ENCODE data around the gene MYCBP.
"Not testable (repeated sequence)": the region's sequence is repeated elsewhere in the genome, so short reads cannot be mapped to it uniquely, and the experiment has no call there.

Gene MYCBP

DNA sequence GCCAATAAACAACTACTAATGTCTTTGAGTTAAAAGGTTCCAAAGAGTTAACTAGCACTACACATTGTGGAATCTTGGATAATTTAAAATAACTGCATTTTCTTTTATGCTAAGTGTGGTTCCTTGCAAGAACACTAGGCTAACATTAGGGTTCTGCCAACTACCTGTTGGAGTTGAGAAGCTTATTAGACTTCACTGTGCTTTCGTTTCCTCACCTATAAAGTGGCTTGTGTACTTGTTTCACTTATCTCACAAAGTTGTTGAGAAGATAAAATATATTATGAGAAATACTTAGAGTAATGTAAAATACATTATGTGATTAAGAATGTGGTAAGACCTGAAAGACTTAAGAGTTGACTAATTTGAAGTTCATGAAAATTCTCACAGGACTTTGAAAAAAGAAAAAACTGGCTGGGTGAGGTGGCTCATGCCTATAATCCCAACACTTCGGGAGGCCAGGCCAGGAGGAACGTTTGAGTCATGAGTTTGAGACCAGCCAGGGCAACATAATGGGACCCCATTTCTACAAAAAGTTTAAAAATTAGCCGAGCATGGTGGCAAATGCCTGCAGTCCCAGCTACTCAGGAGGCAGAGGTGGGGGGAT is 7.9 kb downstream of the MYCBP start:
- DNase-seq: no peak

DNA sequence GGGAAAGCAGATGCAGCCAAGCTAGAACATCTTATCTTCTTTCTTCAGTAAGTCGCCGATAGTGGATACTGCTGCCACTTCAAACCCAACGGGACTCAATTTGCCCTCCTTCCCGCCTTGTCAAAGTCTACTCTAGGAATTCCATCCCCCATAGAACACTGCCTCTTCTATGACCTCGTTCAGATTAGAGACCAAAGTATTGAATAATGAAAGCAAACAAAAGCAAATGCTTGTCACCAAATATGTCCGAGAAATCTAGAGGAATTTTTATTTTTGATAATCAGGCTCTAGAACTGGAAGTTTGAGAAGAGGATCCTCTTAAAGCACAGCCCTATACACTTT is 12.7 kb downstream of the MYCBP start:
- no peak for DNase-seq

DNA sequence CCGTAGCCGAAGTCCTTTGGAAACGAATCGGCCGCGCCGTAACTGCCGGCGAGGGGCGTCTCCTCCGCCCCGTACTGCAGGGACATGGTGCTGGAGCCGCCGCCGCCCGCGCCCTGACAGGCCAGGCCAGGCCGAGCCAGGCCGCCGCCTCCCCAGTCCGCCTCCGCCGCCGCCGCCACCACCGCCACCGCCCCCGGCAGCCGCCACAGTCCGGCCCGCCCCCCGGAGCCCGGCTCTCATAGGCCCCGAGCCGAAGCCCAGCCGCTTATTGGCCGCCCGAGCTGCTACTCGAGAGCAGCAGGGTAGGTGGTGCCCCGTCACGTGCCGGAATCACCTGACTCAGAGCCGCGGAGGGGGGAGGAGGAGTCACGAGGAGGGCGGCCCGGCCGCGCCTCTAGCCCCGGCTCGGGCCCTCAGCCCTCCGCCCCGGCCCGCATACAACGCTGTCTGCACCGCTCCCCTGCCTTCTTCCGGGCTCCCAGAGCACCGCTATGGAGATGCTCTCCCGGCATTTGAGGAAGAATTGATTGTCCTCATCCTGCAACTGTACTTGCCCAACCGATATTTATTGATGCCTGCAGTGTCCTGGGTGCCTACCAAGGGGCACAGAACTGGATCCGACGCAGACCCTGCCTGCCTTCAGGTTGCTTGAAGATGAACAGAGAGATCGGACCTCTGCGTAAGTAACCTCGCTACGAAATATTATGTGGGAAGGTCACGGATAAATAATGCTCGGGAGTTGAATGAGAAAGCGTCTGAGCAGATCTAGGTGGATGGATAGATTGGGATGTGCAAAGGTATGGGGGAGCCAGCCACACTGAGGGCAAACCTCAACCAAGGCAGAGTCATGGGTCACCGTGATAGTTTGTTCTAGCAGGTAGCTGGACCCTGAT is 13.3 kb downstream of the MYCBP start, which contains the start of gene RRAGC:
TSS of gene RRAGC (minus strand) at position 212 of the 893 bp plus-strand sequence. CDS start at position 86, 126 bp downstream.
- peak; percentile 99 for DNase-seq

DNA sequence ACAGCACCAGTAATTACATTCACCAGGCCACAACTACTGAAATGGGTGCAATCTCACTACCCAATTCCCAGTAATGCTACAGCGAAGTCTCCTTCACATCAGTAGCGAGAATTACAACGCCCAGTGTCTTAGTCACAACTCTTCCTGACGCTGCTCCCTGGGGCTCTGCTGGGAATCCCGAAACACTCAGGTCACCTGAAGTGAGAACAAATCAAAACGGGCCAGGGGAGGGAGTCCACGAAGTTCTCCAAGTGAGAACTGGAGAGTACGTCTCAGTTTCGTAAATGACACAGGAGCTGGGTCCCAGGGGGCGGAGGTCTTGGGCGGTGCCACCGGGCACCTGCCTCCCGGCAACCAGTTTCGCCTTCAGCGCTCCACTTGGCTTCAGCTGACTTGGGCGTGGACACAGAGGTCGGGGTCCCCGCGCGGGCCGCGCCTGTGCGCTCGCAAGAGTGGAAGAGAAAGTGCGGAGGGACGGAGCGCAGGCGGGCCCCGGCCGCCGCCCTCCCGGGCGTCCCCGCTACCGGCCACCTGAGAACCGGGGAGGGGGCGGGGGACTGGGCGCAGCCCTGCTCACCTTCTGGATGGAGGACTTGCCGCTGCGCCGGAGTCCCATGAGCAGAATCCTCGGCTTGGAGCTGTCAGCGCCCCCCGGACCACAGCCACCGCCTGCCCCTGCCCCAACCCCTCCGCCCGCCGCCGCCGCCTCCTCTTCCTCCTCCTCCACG is 14.2 kb downstream of the MYCBP start:
- no peak for DNase-seq

DNA sequence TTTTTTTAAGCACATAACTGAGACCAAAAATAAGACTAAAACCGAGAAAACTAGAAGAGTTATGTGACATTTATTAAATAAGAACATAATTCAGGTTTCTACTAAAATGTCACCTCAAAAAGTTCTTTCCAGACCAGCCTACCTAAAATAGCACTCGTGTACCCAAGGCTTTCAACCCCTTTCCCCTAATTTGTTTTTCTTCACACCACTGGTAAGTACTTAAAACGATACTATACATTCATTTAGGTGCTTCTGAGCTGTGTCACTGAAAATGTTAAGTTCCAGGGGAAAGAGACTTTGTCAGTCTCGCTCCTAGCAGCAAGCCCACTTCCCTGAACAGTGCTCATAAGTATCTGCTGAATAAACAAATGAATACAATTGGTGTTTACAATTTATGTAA is 20.4 kb downstream of the MYCBP start:
- DNase-seq: no peak

DNA sequence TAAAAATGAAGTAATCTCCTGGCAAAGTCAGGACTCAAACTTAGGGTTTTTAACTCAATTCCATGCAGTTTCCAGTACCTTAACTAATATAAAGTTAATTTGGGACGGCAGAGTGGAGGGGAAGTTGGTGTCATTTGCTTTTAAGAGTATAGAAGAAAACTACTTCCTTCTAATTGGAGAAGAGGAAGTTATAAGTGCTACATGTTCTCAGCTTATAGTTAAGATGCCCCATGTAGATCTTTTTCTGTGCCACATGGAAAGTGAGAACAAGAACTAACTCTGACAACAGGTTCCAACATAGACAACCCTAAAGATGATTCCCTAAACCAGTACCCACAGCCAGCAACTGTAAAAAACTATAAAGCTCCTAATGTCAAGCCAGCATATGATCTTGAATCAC is 25.1 kb downstream of the MYCBP start:
- no peak for DNase-seq

DNA sequence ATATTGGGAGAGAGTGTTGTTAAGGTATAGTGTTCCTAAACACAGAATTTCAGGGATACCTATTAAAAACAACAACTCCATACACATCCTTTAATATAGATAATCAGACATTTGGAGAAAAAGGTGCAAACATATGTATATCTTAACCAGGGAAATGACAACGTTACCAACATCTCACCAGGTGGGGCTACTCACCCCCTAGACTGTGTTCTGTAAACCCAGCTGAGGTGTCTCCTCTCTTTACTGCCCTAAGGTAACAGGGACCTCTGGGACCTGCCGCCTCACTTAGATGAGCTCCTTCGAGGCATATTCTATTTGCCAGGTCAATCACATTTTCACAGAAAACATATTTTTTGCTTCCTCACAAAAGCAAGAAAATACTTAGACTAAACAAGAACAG is 26.9 kb downstream of the MYCBP start:
- no peak for DNase-seq

DNA sequence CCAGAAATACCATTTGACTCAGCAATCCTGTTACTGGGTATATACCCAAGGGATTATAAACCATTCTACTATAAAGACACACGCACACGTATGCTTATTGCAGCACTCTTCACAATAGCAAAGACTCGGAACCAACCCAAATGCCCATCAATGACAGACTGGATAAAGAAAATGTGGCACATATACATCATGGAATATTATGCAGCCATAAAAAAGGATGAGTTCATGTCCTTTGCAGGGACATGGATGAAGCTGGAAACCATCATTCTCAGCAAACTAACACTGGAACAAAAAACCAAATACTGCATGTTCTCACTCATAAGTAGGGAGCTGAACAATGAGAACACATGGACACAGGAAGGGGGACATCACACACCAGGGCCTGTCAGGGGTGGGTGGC is 28.1 kb downstream of the MYCBP start:
- DNase-seq: not testable (repeated sequence)

DNA sequence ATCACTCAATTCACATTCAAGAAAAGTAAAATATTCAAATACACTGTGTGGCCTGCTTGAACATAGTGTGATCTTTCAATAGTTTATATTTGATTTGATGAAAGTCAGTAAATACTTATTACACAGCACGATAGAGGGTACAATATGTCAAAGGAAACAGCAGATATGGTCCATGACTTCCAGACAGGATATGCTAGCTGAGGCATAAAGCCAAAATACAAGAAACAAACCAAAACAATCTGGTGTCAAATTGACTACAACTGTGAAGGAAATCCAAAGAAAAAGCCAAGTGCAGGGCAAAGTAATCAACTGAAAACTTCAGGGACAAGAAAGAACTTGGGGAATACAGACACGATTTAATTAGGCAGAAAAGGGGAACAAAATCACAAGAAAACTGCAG is 32.9 kb downstream of the MYCBP start:
- no peak for DNase-seq

DNA sequence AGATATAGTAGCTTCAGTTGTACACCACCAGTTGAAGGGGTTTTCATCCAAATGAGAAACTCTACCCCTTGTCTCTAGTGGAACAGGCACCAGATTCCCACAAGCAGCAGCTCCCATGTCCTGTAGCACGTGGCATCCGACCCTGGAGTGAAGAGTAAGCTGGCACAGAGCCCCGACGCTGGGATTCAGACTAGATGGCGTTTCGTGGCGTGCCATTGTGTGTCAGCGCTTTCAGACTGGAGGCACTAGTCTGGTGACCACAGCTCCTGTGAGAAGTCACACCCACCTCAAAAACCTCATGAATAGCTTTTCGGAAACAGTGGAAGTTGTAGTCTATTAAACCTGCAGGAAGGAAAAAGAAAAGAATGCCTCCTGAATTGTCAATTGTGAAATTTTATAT is 33.8 kb downstream of the MYCBP start:
- DNase-seq: no peak

DNA sequence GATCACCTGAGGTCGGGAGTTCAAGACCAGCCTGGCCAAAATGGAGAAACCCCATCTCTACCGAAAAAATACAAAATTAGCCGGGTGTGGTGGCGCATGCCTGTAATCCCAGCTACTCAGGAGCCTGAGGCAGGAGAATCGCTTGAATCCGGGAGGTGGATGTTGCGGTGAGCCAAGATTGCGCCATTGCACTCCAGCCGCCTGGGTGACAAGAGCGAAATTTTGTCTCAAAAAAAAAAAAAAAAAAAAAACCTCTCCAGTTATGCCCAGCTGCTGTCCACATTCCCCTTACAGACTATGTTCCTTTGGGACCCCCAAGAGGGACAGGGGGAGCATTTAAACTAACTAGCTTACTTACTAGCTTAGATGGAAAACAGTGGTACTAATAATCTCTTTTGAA is 36.8 kb downstream of the MYCBP start:
- not testable (repeated sequence) for DNase-seq

DNA sequence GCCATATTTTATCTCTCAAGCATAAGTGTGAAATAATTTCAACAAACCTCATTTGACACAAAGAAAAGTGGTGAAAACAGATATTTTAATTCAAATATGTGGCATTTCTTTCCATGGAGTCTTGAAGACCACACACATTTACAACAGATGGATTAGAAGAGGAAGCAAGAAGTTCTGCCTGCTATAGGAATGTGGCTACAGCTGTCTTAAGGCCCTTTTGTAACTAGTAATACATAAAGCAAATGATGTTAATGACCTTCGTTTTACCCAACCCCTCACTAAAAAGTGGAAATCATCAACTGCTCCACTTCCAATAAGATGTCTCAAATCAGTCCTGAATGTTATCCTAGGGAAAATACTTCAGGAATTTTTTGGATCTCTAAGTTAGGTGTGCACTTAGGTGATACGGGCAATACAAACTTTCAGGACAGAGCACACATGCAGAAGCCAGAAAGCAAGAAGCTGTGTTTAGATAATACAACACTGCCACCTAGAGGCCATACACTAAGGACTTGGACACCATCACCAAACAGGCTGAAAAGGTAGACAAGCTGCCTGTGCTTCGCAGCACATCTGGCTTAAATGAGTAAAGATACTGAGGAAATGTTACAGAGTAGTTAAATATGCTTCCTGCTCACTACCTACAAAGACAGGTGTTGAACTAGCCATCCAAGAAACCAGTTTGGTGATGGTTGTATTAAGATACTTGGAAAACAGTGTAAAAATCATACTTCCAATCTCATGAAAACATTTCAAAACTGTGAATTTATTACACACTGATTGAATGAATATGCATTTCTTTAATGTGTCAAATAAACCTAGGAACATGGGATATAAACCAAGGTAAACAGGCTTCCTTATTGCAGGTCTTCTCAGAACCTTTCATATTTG is 38.0 kb downstream of the MYCBP start:
- DNase-seq: peak; percentile 90

DNA sequence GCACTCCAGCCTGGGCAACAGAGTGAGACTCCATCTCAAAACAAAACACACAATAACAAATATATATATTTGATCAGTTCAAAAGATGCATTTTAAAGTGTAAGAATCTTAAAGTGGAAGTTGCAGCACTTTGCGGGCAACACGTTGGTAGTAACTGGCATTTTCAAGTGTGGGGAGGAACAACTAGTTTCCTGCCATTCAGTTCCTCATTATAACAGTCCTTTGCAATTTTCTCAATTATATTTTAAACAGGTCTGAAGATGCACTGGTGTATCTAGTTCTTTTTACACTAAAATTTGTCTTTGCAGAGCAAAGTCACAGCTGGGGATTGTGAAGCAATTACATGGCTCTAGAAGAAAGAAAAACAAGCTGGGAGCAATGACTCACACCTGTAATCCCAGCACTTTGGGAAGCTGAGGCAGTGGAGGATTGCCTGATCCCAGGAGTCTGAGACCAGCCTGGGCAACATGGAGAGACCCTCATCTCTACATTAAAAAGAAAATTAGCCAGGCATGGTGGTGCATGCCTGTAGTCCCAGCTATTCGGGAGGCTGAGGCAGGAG is 38.8 kb downstream of the MYCBP start:
- no peak for DNase-seq

DNA sequence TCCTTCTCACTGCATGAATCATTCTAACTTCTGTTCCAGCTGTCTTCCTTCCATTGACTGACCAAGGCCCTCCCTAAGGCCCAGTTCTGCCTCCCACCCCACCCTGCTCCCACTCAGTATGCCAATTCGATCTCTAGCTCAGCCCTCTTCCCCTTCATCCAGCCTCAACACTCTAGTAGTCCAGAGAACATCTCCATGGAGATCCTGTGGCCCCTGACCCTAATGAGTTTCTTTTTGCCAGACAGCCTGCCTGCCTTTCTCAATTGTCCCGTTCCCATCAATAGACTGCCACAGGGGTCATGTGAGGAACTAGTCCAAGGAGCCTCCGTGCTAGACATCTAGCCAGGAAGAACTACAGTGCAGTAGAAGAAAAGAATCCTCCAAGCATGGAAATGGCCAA is 40.0 kb downstream of the MYCBP start:
- no peak for DNase-seq

DNA sequence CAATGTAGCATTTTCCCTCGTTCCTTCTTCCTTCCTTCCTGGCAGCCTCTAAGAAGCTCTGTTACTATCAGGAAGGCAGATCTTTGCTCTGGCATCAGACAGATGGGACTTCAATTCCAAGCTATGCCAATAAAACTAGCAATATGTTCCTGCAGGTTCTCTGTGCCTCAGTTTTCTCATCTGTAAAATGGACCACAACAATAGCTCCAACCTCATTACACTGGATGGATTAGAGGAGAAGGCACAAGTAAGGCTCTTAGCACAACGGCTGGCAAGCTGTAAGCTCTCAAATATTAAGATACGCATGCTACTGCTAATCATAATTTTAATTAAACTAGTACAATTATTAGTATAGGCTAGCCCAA is 40.8 kb downstream of the MYCBP start:
- no peak for DNase-seq

DNA sequence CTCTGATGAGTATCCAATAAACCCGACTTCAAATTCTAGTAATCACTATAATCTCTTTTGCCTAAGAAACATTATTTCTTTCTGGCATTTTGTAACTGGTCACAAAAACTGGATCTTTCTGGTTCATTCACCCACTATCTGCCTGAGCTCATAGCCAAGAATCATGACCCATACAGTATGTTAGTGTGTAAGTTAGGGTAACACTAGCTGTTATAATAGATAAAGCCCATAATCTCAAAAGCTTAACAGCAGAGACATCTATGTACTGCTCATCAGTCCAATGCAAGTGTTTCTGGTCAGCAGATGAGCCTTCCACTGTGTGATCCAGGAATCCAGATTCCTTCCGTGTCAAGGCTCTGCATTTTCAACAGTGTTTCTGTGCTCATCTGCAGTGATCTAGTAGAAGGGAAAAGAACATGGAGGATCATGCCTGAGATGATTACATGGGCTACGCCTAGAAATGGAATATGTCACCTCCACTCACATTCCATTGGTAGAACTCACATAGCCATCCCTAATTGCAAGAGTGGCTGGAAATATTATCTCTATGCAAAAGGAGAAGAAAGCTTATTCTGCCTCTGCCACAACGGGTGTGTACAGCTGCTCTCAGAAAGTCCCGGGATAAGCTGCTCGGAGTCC is 41.3 kb downstream of the MYCBP start:
- no peak for DNase-seq

DNA sequence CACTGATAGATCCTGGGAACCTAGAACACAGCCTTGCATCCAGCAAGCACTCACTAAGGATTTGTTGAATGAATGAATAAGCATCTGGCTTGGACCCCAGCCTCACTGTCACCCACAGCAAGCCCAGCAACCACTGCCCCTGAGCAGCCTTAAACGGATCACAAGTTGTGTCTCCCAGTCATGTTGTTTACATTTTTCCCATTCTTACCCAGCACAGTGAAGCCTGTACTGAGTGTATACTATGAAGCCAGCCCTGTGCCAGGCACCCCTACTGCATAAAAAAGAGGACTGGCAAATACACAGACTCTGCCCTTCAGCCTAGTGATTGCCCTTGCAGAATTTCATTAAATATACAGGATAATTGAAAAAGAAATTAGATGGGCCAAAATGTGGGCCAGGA is 43.8 kb downstream of the MYCBP start:
- no peak for DNase-seq

DNA sequence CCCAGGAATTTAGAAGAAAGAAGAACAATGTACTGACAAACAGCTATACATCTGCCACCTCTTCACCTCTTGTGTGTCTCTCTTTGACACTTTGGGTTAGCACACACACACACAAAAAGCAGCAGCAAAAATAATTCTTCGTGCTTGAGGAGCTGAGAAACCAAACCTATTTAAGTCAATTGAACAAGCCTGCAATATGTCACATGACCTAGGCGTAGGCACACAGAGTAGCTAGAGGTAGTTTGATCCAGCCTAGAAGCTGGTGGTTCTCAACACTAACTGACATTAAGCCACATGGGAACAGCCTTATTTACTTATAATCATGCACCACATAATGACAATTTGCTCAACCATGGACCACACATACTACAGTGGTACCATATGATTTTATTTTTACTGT is 45.8 kb downstream of the MYCBP start:
- no peak for DNase-seq

DNA sequence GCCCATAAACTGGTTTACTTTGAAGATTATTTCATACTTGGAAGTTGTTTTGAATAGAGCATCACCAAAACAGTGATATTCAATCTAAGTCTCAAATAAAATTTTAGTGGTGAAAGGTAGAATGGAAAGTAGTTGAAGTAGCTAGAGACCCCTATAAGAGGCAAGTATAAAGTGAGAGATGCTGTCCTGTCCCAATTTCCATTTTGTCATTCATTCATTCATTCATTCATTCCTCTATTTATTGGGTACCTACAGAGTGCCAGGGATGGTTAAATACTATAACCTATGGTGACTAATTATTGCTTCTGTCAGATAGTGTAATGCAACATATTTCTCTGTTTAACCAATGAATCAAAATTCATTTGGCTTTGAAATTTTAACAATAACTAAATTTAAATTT is 46.3 kb downstream of the MYCBP start:
- no peak for DNase-seq

DNA sequence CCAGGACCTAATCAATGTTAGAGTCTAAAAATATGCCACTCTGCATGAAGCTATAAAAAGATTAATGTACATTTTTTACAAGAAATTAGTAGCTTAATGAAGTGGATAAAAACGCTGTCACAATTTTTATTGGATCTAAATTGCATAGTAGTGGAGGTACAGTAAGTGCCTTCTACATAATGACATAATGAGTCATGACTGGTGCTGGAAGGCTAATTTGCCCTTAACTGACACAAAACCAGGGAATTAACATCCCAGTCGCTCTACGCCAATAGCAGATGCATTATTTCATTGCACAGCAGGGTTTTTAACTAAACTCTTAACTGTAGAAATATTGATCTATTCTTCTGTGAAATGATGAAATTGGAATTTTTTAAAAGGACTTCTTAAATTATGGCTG is 46.9 kb downstream of the MYCBP start:
- DNase-seq: no peak

DNA sequence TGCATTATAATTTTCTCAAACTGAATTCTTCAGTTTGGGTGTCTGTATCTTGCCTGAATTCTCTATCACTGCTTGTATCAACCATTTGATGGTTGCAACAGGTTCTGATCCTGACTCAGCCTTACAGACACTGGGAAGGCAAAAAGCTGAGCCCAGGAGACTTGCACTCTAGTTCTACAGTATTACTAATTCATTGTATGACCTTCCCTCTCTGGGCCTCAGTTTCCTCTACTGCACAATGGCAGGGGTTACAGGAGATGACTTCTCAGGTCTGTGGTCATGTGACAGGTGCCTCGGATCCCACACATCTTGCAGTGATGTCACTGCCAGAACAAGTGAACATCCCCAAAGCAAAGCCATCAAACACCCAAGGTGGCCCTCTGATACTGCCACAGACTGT is 52.3 kb downstream of the MYCBP start:
- DNase-seq: no peak

DNA sequence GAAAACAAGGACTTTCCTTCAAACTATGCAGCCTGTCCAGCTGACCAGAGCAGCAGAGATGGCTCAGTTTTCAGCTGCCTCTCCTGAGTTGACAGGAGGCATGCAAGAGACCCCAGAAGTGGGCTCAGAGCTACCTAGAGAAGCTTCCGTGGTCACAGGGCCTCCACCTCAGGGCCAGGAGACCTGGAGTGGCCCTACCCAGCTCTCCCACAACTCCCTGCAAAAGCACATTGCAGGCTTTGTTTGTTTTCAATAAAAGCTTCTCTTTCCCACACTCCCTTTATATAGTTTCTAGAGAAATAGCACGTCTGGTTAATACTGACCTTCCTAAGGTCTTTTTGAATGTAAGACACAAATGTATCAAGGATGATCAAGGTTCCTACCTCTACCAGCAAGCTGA is 53.6 kb downstream of the MYCBP start:
- DNase-seq: no peak

Measured in DMS153 (cell line).